B cell (primary cell): Measurements from ENCODE around the gene STRADA.

Experiments used
- CTCF ChIP-seq: fragments of 200-600 bp; IDR thresholded peaks from one replicate; pipeline ENCODE4 v1.8.0; 2022; ENCODE audit warnings: antibody characterized with exemption, mild to moderate bottlenecking
- EZH2 ChIP-seq: IDR thresholded peaks from 2 replicates; pipeline ENCODE4 v1.6.1; 2012; ENCODE audit warnings: borderline replicate concordance, low read depth, mild to moderate bottlenecking, moderate library complexity, low read length; ENCODE audit not compliant: insufficient read depth, poor library complexity, severe bottlenecking

GRCh38 chr17:63694229-63694949 is 47.2 kb downstream of the STRADA start:
- TF ChIP-seq CTCF (no peak), EZH2 (no peak)
